ENCODE data around the gene DNASE2B. TPM values are rescaled to one million over a fixed set of nuclear protein-coding genes. Genes with fewer than 3 reads are reported as not detected.

DNASE2B gene
- polyA plus RNA-seq, 2 of the 4 experiments (the other 2 are of a cell fraction): not detected

DNA sequence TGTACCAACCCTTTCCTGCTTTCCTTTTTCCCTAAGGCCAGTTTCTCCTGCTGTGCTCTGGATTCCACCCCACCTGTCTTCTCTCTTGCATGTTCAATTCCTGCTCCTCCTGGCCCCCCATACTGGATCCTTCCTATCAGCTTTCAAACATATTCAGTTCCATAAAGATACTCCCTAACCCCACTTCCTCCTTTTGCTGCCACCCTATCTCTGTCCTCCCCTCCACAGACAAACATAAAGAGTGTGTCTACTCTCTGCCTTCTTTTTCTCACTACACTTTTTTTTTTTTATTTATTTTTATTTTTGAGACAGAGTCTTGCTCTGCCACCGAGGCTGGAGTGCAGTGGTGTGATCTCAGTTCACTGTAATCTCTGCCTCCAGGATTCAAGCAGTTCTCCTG lies 63.8 kb downstream of the DNASE2B start:
- ChIA-PET CTCF (no interaction called here), POLR2A (no interaction called here)
- FAIRE-seq (no peak), ATAC-seq (no peak), DNase-seq (ENCODE audit: low read depth in 1 of 2, low spot score in 1 of 2) (no peak)
- WGBS (ENCODE audit: missing lambda C conversion rate): 0% methylated on average over 1 of the region's 1 CpG
- no peak overlapping the region for H3K4me2 ChIP-seq
- H3K9me3 ChIP-seq: no peaks in the 10 kb centered on the region
- H3K4me3 ChIP-seq: no peak overlapping the region
- no peak for TF ChIP-seq ESRRA (IDR thresholded peaks at IDR 0.05; ENCODE audit: borderline replicate concordance, low read length)
- no peak for TF ChIP-seq GATA3 (IDR thresholded peaks at IDR 0.05; ENCODE audit: borderline replicate concordance)
- TF ChIP-seq JUNB (IDR thresholded peaks at IDR 0.05): no peak
- no peak for TF ChIP-seq HOXB5 (CRISPR knock-in tag; IDR thresholded peaks at IDR 0.05)
- TF ChIP-seq ATOH8 (CRISPR knock-in tag; IDR thresholded peaks at IDR 0.05; ENCODE audit: low read depth): no peak
- TF ChIP-seq NPAS2 (CRISPR knock-in tag; IDR thresholded peaks at IDR 0.05; ENCODE audit: borderline replicate concordance): no peak
- TF ChIP-seq REST (IDR thresholded peaks at IDR 0.05): no peak
- no peak for TF ChIP-seq PHF8 (IDR thresholded peaks at IDR 0.05; ENCODE audit: borderline replicate concordance, low read depth)
- no peak for TF ChIP-seq ZFP36 (IDR thresholded peaks at IDR 0.05; ENCODE audit: borderline replicate concordance, partially characterized antibody)
- no peak for TF ChIP-seq MYC (IDR thresholded peaks at IDR 0.05; ENCODE audit: borderline replicate concordance, low read length)
- TF ChIP-seq, protein P1, sequence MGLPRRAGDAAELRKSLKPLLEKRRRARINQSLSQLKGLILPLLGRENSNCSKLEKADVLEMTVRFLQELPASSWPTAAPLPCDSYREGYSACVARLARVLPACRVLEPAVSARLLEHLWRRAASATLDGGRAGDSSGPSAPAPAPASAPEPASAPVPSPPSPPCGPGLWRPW (IDR thresholded peaks at IDR 0.05): no peak
- TF ChIP-seq EHMT2 (IDR thresholded peaks at IDR 0.05; ENCODE audit: low read depth): no peak
- no peak for TF ChIP-seq TFCP2L1 (CRISPR knock-in tag; IDR thresholded peaks at IDR 0.05)
- H3K27ac ChIP-seq: no peak overlapping the region
- no peaks in the 10 kb centered on the region for H3K4me1 ChIP-seq

Other genes with a start within 250 kb of the DNASE2B start
- gene SAMD13, start 96.8 kb upstream of the DNASE2B start, polyA plus RNA-seq (2011; rRNA removed): 1.8 and 2.4 TPM in 2 replicates
- gene SAMD13, start 96.8 kb upstream of the DNASE2B start, polyA plus RNA-seq (2017; fragmentation: RNase III; extraction: RNeasy Plus Mini Kit Qiagen cat#74134 plus additional on column Dnase treatment): 0.28 to 0.59 TPM (median 0.53 TPM) in 3 replicates
- 42.4 and 49.8 TPM in 2 replicates for gene RPF1, start 80.8 kb downstream of the DNASE2B start, polyA plus RNA-seq (2011; rRNA removed)
- gene RPF1, start 80.8 kb downstream of the DNASE2B start, polyA plus RNA-seq (2017; fragmentation: RNase III; extraction: RNeasy Plus Mini Kit Qiagen cat#74134 plus additional on column Dnase treatment): 27.9 to 29.3 TPM (median 28.2 TPM) in 3 replicates
- 0.54 and 1.2 TPM in 2 replicates for gene SPATA1, start 107.9 kb downstream of the DNASE2B start, polyA plus RNA-seq (2011; rRNA removed)
- gene SPATA1, start 107.9 kb downstream of the DNASE2B start, polyA plus RNA-seq (2017; fragmentation: RNase III; extraction: RNeasy Plus Mini Kit Qiagen cat#74134 plus additional on column Dnase treatment): 0.26 to 0.49 TPM (median 0.42 TPM) in 3 replicates
- gene GNG5, start 108.1 kb downstream of the DNASE2B start, polyA plus RNA-seq (2011; rRNA removed): 59.3 and 103 TPM in 2 replicates
- gene GNG5, start 108.1 kb downstream of the DNASE2B start, polyA plus RNA-seq (2017; fragmentation: RNase III; extraction: RNeasy Plus Mini Kit Qiagen cat#74134 plus additional on column Dnase treatment): 135 to 143 TPM (median 143 TPM) in 3 replicates
- gene CTBS, start 176.0 kb downstream of the DNASE2B start, polyA plus RNA-seq (2011; rRNA removed): 20.8 and 25.3 TPM in 2 replicates
- 5.6 to 6.9 TPM (median 6.7 TPM) in 3 replicates for gene CTBS, start 176.0 kb downstream of the DNASE2B start, polyA plus RNA-seq (2017; fragmentation: RNase III; extraction: RNeasy Plus Mini Kit Qiagen cat#74134 plus additional on column Dnase treatment)

Measured in A549 (cell line).